ENCODE measurements around the gene PGM1.

The PGM1 gene

DNA sequence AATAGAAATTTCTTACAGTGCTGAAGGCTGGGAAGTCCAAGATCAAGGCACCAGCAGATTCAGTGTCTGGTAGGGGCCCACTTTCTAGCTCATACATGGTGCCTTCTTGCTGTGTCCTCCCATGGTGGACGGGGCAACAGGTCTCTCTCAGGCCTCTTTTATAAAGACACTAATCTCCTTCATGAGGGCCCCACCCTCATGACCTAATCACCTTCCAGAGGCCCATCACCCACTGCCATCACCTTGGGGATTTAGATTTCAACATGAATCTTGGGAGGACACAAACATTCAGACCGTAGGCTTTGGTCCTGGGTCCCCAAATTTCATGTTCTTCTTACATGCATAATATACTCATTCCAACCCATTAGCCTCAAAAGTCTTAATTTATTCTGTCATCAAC lies 71.5 kb downstream of the PGM1 start:
- H3K4me3 ChIP-seq (ENCODE audit: low read depth, low read length) = no peak overlapping the region
- TF ChIP-seq, protein P1, sequence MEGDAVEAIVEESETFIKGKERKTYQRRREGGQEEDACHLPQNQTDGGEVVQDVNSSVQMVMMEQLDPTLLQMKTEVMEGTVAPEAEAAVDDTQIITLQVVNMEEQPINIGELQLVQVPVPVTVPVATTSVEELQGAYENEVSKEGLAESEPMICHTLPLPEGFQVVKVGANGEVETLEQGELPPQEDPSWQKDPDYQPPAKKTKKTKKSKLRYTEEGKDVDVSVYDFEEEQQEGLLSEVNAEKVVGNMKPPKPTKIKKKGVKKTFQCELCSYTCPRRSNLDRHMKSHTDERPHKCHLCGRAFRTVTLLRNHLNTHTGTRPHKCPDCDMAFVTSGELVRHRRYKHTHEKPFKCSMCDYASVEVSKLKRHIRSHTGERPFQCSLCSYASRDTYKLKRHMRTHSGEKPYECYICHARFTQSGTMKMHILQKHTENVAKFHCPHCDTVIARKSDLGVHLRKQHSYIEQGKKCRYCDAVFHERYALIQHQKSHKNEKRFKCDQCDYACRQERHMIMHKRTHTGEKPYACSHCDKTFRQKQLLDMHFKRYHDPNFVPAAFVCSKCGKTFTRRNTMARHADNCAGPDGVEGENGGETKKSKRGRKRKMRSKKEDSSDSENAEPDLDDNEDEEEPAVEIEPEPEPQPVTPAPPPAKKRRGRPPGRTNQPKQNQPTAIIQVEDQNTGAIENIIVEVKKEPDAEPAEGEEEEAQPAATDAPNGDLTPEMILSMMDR (IDR thresholded peaks at IDR 0.05; ENCODE audit: low read depth, low read length, missing control alignments) = no peak
- in situ Hi-C loops (cut with HindIII; ENCODE audit: low sequenced_read_pairs) = no loop called here
- DNase-seq (ENCODE audit: low read depth) = no peak

DNA sequence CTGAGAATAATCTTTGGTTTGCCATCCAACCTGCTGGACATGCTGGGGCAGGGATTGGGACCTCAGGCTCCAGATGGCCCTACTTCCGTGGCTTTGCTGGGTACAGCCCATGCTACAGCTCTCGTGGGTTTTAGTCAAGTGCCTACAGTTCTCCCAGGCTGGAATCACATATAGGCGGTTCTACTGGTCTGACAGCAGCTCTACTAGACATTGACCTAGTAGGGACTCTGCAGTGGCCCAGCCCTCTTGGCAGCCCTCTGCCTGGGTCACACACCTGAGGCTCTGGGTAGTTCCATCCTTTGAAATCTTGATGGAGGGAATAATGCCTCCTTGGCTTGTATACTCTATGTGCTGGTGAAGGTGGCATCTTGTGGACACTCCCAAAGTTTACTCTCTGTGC lies 72.2 kb downstream of the PGM1 start:
- no peak for DNase-seq (ENCODE audit: low read depth)
- no peak overlapping the region for H3K4me3 ChIP-seq (ENCODE audit: low read depth, low read length)
- in situ Hi-C loops (cut with HindIII; ENCODE audit: low sequenced_read_pairs) = no loop called here
- TF ChIP-seq, protein P1 (IDR thresholded peaks at IDR 0.05; ENCODE audit: low read depth, low read length, missing control alignments) = no peak

DNA sequence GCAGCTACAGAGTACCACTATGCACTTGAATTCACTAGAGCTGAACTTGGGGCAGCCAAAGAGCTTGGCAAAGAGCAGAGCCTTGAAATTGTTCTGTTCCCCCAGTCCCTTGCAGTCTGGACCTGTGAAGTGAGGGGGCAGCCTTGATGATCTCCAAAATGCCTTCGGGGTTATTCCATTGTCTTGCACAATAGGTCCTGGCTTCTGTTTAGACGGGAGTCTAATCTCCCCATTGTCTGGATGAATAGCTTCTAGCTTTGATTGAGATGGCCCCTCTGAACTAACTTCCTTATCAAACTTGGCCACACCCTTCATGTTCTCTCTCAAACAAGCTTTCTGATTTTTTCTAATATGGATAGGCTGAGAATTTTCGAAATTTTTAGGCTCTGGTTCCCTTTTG lies 72.6 kb downstream of the PGM1 start:
- no peak for DNase-seq (ENCODE audit: low read depth)
- TF ChIP-seq, protein P1 (IDR thresholded peaks at IDR 0.05; ENCODE audit: low read depth, low read length, missing control alignments) = no peak
- in situ Hi-C loops (cut with HindIII; ENCODE audit: low sequenced_read_pairs) = no loop called here
- H3K4me3 ChIP-seq (ENCODE audit: low read depth, low read length) = no peak overlapping the region

DNA sequence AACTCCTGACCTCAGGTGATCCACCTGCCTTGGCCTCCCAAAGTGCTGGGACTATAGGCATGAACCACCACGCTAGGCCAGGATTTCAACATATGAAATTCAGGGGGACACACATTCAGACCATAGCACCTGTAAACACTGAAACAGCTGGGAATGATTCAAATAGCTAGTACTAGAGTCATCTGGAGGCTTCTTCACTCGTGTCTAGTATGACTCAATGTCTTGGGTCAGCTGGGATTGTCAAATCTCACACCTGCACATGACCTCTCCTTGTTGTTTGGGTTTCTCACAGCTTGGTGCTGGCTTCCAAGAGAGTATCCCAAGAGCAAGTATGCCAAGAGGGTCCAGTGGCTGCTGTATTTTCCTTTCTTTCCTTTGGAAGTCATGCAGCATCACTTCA lies 75.1 kb downstream of the PGM1 start:
- DNase-seq (ENCODE audit: low read depth) = no peak
- H3K4me3 ChIP-seq (ENCODE audit: low read depth, low read length) = no peak overlapping the region
- in situ Hi-C loops (cut with HindIII; ENCODE audit: low sequenced_read_pairs) = no loop called here
- TF ChIP-seq, protein P1 (IDR thresholded peaks at IDR 0.05; ENCODE audit: low read depth, low read length, missing control alignments) = no peak

DNA sequence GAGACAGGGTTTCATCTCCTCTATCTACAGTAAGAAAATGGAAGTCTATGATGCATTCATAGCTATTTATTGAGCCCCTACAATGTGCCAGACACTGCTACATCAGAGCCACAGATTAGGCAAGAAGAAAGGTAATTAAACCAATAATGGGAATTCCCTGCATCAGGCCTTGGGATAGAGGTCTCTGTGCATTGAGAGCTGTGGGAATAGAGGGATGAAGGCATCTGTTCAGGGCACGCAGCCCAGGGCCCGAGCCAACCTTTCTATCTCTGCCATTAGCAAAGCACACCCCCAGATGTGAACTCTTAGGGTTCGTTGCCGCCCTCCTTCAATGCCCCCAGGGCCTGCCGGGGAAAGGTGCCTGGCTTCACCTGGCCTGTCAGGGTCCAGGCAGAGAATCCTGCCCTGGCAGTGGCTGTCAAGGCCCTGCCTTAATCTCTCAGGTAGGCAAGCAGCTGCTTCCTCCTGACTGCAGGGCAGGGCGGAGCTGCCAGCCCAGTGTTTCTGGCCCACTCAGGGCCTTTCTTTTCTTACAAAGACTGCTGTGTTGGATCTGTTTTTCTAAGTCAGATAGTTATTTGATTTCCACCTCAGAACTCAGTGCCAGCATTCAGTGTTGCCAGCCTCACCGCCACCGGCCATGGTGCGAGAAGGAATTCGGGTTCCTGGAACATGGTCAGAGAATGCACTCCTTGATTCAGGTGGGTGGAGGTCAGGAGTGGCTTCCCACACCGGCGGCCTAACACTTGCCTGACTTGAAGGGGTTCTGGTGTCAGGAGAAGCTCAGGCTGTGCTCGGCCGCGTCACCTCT lies 76.1 kb downstream of the PGM1 start:
- in situ Hi-C loops (cut with HindIII; ENCODE audit: low sequenced_read_pairs) = no loop called here
- DNase-seq (ENCODE audit: low read depth) = no peak
- no peak overlapping the region for H3K4me3 ChIP-seq (ENCODE audit: low read depth, low read length)
- TF ChIP-seq, protein P1 (IDR thresholded peaks at IDR 0.05; ENCODE audit: low read depth, low read length, missing control alignments) = no peak

DNA sequence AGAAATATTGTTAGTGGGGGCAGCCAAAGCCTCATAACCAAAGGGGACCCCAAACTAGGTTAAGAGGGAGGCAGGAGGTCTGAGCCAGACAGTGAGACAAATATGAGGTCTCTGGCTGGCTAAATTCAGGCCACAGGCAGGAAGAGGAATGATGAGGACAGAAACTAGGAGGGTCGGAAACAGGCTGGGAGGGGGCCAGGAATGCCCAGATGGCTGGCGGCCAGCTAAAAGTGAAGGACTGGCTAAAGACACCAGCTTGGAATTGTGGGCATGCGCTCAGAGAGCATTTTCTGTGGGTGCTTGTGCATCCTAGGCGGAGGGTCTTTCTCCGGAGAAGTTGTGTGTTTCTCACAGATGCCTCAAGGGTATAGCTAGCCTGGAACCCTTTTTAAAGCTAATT lies 77.0 kb downstream of the PGM1 start:
- no peak for DNase-seq (ENCODE audit: low read depth)
- H3K4me3 ChIP-seq (ENCODE audit: low read depth, low read length) = no peak overlapping the region
- in situ Hi-C loops (cut with HindIII; ENCODE audit: low sequenced_read_pairs) = no loop called here
- TF ChIP-seq, protein P1 (IDR thresholded peaks at IDR 0.05; ENCODE audit: low read depth, low read length, missing control alignments) = no peak

All from astrocyte of the cerebellum (primary cell).